K562 (cell line): Measurements from ENCODE around the gene KRTAP1-1. TPM values are rescaled to one million over a fixed set of nuclear protein-coding genes. Genes with fewer than 3 reads are reported as not detected.
A peak's percentile ranks its signal among the peaks of the same experiment; 100 is the strongest.

Experiments used
- HMG20B ChIP-seq: fragments of 250-450 bp; sonication (Bioruptor Pico); IDR thresholded peaks from 2 replicates; pipeline ENCODE4 v1.5.0; 2021; ENCODE audit warnings: mild to moderate bottlenecking
- SMAD1 ChIP-seq: fragments of 150-350 bp; IDR thresholded peaks from 2 replicates; pipeline ENCODE4 v1.6.1; 2014; ENCODE audit warnings: low read length, low read depth; ENCODE audit not compliant: partially characterized antibody
- TRIM24 ChIP-seq, 2 experiments: fragments of 450-650 bp; IDR thresholded peaks; 2 replicates each; pipeline ENCODE4 v1.6.1; 2016
- ZBTB1 ChIP-seq: sonication (generic); formaldehyde crosslinking; IDR thresholded peaks from 2 replicates; pipeline ENCODE4 v1.8.1; 2023; ENCODE audit warnings: missing genetic modification reagents, low read depth, mild to moderate bottlenecking, borderline replicate concordance
- ZNF586 ChIP-seq: fragments of 450-650 bp; formaldehyde crosslinking; conservative IDR thresholded peaks from 2 replicates; pipeline ENCODE4 v1.4.0; 2020; ENCODE audit warnings: mild to moderate bottlenecking, moderate library complexity
- ZNF589 ChIP-seq: fragments of 200-800 bp; sonication (Bioruptor generic); IDR thresholded peaks from 2 replicates; pipeline ENCODE4 v1.6.1; 2016; ENCODE audit warnings: low read depth, missing genetic modification characterization, missing compliant biosample characterization
- ZNF696 ChIP-seq: fragments of 250-450 bp; sonication (Bioruptor Pico); conservative IDR thresholded peaks from 2 replicates; pipeline ENCODE4 v1.4.0; 2020; ENCODE audit warnings: mild to moderate bottlenecking, moderate library complexity
- polyA plus RNA-seq, 8 experiments: library from polyadenylated mRNA; depleted of rRNA in 4 of 8; stranded (reverse) in 5 of 8; unstranded in 3 of 8; fragments of >200 nt; fragmentation: Nextera tagmentation in 2 of 8; fragmentation: Illumina TruSeq in 1 of 8; extraction: Ambion mirVana in 2 of 8; extraction: Trizol in 1 of 8; gene quantifications; 2 replicates each; pipeline versions ENCODE4 v1.2.1 to v1.2.3, GENCODE V29; 2011 to 2014; ENCODE audit warnings: inconsistent platforms in 1 of 8, missing spikeins in 1 of 8
- total RNA-seq, 7 experiments: library from RNA; depleted of rRNA in 6 of 7; stranded (reverse); fragments of >200 nt in 6 of 7; fragmentation: Illumina TruSeq in 2 of 7; extraction: Trizol in 2 of 7; gene quantifications; 2 replicates each; pipeline versions ENCODE4 v1.2.1 to v1.2.3, GENCODE V29; 2011 to 2021; ENCODE audit warnings: low replicate concordance in 1 of 7
- TF ChIP-seq, protein P1 (sequence below): fragments of 450-650 bp; IDR thresholded peaks from 2 replicates; pipeline ENCODE4 v1.6.1; 2016; ENCODE audit warnings: mild to moderate bottlenecking
- TF ChIP-seq, protein P2 (sequence below): sonication (generic); formaldehyde crosslinking; IDR thresholded peaks from 2 replicates; pipeline ENCODE4 v1.8.1; 2022; ENCODE audit warnings: missing genetic modification reagents
- TF ChIP-seq, protein P3 (sequence below): sonication (generic); formaldehyde crosslinking; IDR thresholded peaks from 2 replicates; pipeline ENCODE4 v1.8.0; 2022; ENCODE audit warnings: mild to moderate bottlenecking, missing genetic modification reagents, borderline replicate concordance

Gene KRTAP1-1
- total and polyA plus RNA-seq, 9 of the 15 experiments (the other 6 are each of a cell fraction or from before 2014, with no cell fraction given) = not detected

DNA sequence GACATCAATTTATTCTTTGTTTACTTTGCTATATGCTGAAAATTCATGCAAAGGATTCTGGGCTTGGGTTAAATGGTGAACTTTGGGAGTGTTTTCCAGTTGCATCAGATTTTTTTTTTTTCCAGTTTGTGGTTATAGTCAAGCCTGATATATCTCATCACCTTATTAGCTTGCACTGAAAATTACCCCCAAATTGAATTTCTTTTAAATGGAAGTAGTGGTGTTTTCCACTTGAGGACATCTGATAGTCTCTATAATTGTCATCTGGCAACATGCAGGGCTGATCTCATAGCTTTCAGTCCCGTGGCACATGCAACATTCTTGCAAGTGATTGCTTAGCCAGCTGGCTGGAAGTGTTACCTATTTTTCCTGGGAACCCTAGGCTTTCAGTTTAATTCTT lies 27.6 kb downstream of the KRTAP1-1 start (continued):
- TF ChIP-seq ZNF589 (CRISPR knock-in tag) (peak; percentile 57; the same call in 1 of the 2 replicates), ZNF696 (no peak), ZBTB1 (CRISPR knock-in tag) (no peak), HMG20B (no peak), TRIM24 (IDR thresholded peaks at IDR 0.05) (0 out of 4 replicates have a peak, but pooled peaks of 1 of the 2 experiments have one; percentile 6), ZNF586 (no peak), SMAD1 (no peak)
- TF ChIP-seq, protein P1, sequence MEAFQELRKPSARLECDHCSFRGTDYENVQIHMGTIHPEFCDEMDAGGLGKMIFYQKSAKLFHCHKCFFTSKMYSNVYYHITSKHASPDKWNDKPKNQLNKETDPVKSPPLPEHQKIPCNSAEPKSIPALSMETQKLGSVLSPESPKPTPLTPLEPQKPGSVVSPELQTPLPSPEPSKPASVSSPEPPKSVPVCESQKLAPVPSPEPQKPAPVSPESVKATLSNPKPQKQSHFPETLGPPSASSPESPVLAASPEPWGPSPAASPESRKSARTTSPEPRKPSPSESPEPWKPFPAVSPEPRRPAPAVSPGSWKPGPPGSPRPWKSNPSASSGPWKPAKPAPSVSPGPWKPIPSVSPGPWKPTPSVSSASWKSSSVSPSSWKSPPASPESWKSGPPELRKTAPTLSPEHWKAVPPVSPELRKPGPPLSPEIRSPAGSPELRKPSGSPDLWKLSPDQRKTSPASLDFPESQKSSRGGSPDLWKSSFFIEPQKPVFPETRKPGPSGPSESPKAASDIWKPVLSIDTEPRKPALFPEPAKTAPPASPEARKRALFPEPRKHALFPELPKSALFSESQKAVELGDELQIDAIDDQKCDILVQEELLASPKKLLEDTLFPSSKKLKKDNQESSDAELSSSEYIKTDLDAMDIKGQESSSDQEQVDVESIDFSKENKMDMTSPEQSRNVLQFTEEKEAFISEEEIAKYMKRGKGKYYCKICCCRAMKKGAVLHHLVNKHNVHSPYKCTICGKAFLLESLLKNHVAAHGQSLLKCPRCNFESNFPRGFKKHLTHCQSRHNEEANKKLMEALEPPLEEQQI = no peak
- TF ChIP-seq, protein P2, sequence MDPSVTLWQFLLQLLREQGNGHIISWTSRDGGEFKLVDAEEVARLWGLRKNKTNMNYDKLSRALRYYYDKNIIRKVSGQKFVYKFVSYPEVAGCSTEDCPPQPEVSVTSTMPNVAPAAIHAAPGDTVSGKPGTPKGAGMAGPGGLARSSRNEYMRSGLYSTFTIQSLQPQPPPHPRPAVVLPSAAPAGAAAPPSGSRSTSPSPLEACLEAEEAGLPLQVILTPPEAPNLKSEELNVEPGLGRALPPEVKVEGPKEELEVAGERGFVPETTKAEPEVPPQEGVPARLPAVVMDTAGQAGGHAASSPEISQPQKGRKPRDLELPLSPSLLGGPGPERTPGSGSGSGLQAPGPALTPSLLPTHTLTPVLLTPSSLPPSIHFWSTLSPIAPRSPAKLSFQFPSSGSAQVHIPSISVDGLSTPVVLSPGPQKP (CRISPR knock-in tag) = no peak
- TF ChIP-seq, protein P3, sequence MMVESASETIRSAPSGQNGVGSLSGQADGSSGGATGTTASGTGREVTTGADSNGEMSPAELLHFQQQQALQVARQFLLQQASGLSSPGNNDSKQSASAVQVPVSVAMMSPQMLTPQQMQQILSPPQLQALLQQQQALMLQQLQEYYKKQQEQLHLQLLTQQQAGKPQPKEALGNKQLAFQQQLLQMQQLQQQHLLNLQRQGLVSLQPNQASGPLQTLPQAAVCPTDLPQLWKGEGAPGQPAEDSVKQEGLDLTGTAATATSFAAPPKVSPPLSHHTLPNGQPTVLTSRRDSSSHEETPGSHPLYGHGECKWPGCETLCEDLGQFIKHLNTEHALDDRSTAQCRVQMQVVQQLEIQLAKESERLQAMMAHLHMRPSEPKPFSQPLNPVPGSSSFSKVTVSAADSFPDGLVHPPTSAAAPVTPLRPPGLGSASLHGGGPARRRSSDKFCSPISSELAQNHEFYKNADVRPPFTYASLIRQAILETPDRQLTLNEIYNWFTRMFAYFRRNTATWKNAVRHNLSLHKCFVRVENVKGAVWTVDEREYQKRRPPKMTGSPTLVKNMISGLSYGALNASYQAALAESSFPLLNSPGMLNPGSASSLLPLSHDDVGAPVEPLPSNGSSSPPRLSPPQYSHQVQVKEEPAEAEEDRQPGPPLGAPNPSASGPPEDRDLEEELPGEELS = no peak
